Measurements from ENCODE around the gene CAMK4.

CAMK4 gene

DNA sequence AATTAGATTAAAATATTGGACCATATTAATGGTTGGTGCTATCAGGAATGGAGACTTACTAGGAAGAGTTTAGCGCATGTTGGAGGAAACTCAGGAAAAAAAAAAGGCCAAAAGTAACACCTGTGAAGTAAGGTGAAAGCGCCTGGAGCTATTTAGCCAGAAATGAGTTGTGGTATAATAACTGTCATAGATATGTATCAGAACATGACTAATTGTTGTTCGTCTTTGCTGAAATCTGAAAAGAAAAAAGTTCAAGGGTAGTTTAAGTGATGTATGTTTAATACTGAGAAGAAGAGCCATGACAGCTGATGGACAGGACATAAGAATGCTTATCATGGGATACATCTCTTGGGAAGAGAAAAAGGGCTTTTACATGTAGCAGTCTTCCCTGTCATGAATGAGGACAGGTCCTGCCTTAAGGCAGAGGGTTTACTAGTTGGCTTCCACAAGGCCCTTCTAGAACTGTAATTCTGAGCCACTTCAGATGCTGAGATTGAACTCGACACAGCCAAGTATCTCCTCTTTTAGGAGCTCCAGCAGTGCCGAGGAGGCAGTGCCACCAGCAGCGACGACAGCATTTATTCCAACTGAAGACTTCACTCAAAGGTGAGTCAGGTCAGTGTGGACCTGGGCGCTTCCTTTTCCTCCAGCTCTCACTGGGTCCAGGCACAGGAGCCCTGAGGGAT, 940 bp upstream of the CAMK4 start:
- peaks cover 29% of the 10 kb centered on the region for H3K36me3 Mint-ChIP-seq
- no peak for DNase-seq
- H3K27ac Mint-ChIP-seq = peak overlapping the region; percentile 79
- no peaks in the 10 kb centered on the region for H3K9me3 Mint-ChIP-seq
- CTCF ChIA-PET = interaction anchor here (0.7 to 7.4 kb wide), 10 partner anchors 14 to 67 kb away, joined by 3 to 60 read pairs (median 4); no protein-coding TSS in a partner anchor
- peak overlapping the region; percentile 98 for H3K4me3 Mint-ChIP-seq
- H3K4me1 Mint-ChIP-seq = peaks cover 22% of the 10 kb centered on the region
- no peaks in the 10 kb centered on the region for H3K27me3 Mint-ChIP-seq

DNA sequence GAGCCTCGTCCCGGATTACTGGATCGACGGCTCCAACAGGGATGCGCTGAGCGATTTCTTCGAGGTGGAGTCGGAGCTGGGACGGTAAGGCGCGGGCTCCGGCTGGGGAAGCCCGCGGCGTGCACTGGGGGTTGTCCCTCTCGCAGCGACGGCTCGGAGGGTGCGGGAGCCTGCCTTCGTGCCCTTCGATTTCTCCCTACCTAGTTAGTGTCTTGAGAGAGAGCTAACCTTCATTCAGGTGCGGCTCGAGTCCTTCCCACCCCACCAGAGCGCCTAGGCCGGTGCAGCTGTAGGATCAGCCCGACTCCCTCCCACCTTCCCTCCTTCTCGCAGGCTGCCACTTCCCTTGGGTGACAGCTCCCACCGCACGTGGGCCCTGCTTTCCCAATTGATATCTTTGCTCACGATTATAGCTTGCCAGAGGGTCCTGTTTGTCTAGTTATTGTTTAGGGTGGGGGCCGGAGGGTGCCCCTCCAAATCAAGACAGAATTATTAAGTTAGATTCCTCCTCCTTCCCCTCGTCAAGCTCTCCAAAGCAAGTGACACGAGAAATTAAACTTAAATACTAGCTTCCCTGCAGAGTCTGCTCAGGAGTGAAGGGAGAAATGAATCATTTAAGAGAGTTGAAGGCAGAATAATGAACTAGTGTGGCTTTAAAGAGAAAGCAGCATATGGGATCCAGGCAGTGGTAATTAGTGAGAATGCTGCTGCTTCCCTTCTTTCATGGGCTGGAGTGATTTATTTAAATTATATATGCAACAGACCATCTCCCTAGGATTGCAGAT, 569 bp downstream of the CAMK4 start:
- H3K36me3 Mint-ChIP-seq = peaks cover 37% of the 10 kb centered on the region
- CTCF ChIA-PET = interaction anchor here (4.1 to 7.4 kb wide), 3 partner anchors 12 to 64 kb away, joined by 15 to 60 read pairs (median 40); no protein-coding TSS in a partner anchor
- no peaks in the 10 kb centered on the region for H3K27me3 Mint-ChIP-seq
- H3K4me1 Mint-ChIP-seq = peaks cover 37% of the 10 kb centered on the region
- no peaks in the 10 kb centered on the region for H3K9me3 Mint-ChIP-seq
- H3K4me3 Mint-ChIP-seq = peak overlapping the region; percentile 98
- DNase-seq = no peak
- peak overlapping the region; percentile 92 for H3K27ac Mint-ChIP-seq

DNA sequence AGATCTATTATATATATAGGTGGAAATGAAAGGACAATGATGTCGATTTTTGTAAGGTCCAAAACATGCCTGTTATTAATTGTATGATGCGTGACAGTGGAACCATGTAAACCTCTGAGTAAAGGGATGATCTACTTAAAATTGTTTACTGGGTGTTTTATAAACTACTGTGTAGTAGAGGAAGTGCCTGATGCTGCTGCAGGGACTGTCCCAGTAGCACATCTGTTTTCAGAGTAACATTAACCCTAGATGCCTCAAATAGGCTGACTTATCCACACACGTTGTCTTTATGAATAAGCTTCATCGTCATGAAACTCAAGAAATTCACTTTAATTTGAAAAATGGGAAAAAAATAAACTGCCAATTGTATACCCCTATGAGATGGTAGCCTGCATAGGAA, 1.7 kb downstream of the CAMK4 start:
- no peaks in the 10 kb centered on the region for H3K27me3 Mint-ChIP-seq
- CTCF ChIA-PET = interaction anchor here (1.9 to 7.4 kb wide), 3 partner anchors 11 to 52 kb away, joined by 6 to 60 read pairs (median 40); no protein-coding TSS in a partner anchor
- peaks cover 47% of the 10 kb centered on the region for H3K4me1 Mint-ChIP-seq

GRCh38 chr5:111226556-111226955, 2.4 kb downstream of the CAMK4 start:
- Mint-ChIP-seq H3K4me3 (peak overlapping the region; percentile 98), H3K9me3 (no peaks in the 10 kb centered on the region), H3K36me3 (peaks cover 45% of the 10 kb centered on the region), H3K27ac (peak overlapping the region; percentile 92), H3K4me1 (peaks cover 52% of the 10 kb centered on the region), H3K27me3 (no peaks in the 10 kb centered on the region)
- DNase-seq = no peak
- CTCF ChIA-PET = interaction anchor here (1.9 to 7.4 kb wide), 3 partner anchors 10 to 51 kb away, joined by 6 to 60 read pairs (median 40); no protein-coding TSS in a partner anchor

More for the DNA sequence above, 1.7 kb downstream of the CAMK4 start:
- no peak for DNase-seq
- Mint-ChIP-seq H3K36me3 (peaks cover 40% of the 10 kb centered on the region), H3K27ac (peak overlapping the region; percentile 92), H3K9me3 (no peaks in the 10 kb centered on the region), H3K4me3 (peak overlapping the region; percentile 98)

DNA sequence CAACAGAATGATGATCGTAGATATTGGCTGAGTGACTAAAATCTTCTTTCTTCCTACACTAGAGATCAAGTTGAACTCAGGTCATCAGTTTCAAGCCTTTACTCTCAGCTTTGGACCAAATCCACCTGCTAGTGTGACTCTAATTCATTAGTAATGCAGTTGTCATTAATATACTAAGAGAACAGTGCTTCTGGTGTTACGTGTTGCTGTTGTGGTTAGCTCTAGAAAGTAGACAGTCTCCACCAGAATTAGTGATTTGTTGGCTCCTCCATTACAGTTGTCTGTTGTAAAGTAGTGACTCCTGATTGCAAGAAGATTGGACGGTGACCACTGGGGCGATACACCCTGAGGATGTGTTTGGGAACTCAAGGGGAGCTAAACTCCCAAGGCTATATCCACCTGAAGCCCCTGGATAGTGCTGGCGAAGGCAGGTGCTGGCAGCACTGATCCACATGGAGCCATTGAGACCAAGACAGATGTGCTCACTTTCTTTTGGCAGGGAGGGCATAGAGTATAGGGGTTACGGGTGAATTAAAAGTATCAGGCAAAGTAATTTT, 3.1 kb downstream of the CAMK4 start:
- peaks cover 58% of the 10 kb centered on the region for H3K4me1 Mint-ChIP-seq
- CTCF ChIA-PET = interaction anchor here (1.9 to 7.4 kb wide), 3 partner anchors 10 to 51 kb away, joined by 6 to 60 read pairs (median 40); no protein-coding TSS in a partner anchor
- H3K4me3 Mint-ChIP-seq = peak overlapping the region; percentile 76
- no peak for DNase-seq
- H3K9me3 Mint-ChIP-seq = no peaks in the 10 kb centered on the region
- H3K27ac Mint-ChIP-seq = peak overlapping the region; percentile 92
- peaks cover 47% of the 10 kb centered on the region for H3K36me3 Mint-ChIP-seq
- H3K27me3 Mint-ChIP-seq = no peaks in the 10 kb centered on the region

- peak overlapping the region; percentile 92 for H3K27ac Mint-ChIP-seq
- peak overlapping the region; percentile 76 for H3K4me3 Mint-ChIP-seq
- no peaks in the 10 kb centered on the region for H3K9me3 Mint-ChIP-seq
- peak; percentile 56 for DNase-seq
- CTCF ChIA-PET = interaction anchor here (6.3 to 7.4 kb wide), 2 partner anchors 9 to 50 kb away, joined by 40 to 60 read pairs; no protein-coding TSS in a partner anchor
- no peaks in the 10 kb centered on the region for H3K27me3 Mint-ChIP-seq
- H3K4me1 Mint-ChIP-seq = peaks cover 63% of the 10 kb centered on the region
- peaks cover 49% of the 10 kb centered on the region for H3K36me3 Mint-ChIP-seq
These were observed 3.6 kb downstream of the CAMK4 start for GRCh38 chr5:111227801-111228200.

- no peaks in the 10 kb centered on the region for H3K27me3 Mint-ChIP-seq
- CTCF ChIA-PET = interaction anchor here (0.7 to 2.0 kb wide), 3 partner anchors 9 to 59 kb away, joined by 3 to 6 read pairs (median 6); no protein-coding TSS in a partner anchor
- peak overlapping the region; percentile 81 for H3K4me3 Mint-ChIP-seq
- H3K4me1 Mint-ChIP-seq = peaks cover 64% of the 10 kb centered on the region
- no peaks in the 10 kb centered on the region for H3K9me3 Mint-ChIP-seq
- H3K27ac Mint-ChIP-seq = peak overlapping the region; percentile 100
- no peak for DNase-seq
- H3K36me3 Mint-ChIP-seq = peaks cover 52% of the 10 kb centered on the region
These were observed 4.5 kb downstream of the CAMK4 start for GRCh38 chr5:111228520-111229220.

DNA sequence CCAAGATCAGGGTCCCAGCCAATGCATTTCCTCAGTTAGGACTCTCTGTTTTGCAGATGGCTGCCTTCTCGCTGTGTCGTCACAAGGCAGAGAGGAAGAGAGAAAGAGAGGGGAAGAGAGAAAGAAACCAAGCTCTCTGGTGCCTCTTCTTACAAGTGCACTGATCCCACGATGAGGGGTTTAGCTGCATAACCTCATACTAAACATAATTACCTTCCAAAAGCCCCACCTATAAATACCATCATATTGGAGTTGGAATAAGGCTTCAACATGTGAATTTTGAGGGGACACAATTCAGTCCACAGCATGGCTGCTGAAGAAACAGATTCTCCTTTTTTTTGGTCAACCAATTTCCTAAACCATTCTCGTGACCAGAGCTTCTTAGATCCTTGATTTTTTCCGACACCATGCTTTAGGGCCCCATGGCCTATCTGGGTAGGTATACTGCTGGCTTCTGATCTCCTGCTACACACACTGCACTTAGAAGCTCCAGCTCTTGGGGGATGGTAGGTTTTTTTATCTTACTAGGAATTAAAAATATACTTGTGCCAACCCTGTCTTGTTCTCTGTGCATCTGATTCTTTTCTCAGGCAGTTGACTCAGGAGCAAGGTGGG, 5.1 kb downstream of the CAMK4 start:
- Mint-ChIP-seq H3K4me3 (peak overlapping the region; percentile 81), H3K27me3 (no peaks in the 10 kb centered on the region), H3K36me3 (peaks cover 54% of the 10 kb centered on the region), H3K4me1 (peaks cover 67% of the 10 kb centered on the region), H3K27ac (peak overlapping the region; percentile 100), H3K9me3 (no peaks in the 10 kb centered on the region)
- peak; percentile 50 for DNase-seq
- CTCF ChIA-PET = interaction anchor here (0.7 to 2.1 kb wide), 4 partner anchors 8 to 59 kb away, joined by 3 to 12 read pairs (median 6); no protein-coding TSS in a partner anchor

- CTCF ChIA-PET = interaction anchor here (1.2 to 2.1 kb wide), 5 partner anchors 8 to 48 kb away, joined by 3 to 12 read pairs (median 6); no protein-coding TSS in a partner anchor
- H3K27ac Mint-ChIP-seq = peak overlapping the region; percentile 100
- DNase-seq = no peak
- no peaks in the 10 kb centered on the region for H3K27me3 Mint-ChIP-seq
- peaks cover 75% of the 10 kb centered on the region for H3K4me1 Mint-ChIP-seq
- peak overlapping the region; percentile 81 for H3K4me3 Mint-ChIP-seq
- H3K9me3 Mint-ChIP-seq = no peaks in the 10 kb centered on the region
- peaks cover 55% of the 10 kb centered on the region for H3K36me3 Mint-ChIP-seq
These were observed 6.0 kb downstream of the CAMK4 start for GRCh38 chr5:111229871-111230810.

- peaks cover 51% of the 10 kb centered on the region for H3K36me3 Mint-ChIP-seq
- no peak for DNase-seq
- peaks cover 83% of the 10 kb centered on the region for H3K4me1 Mint-ChIP-seq
- peak overlapping the region; percentile 100 for H3K27ac Mint-ChIP-seq
- no peaks in the 10 kb centered on the region for H3K27me3 Mint-ChIP-seq
- CTCF ChIA-PET = interaction anchor here (1.2 to 2.1 kb wide), 3 partner anchors 8 to 47 kb away, joined by 3 to 12 read pairs (median 4); no protein-coding TSS in a partner anchor
- H3K9me3 Mint-ChIP-seq = no peaks in the 10 kb centered on the region
- peak overlapping the region; percentile 55 for H3K4me3 Mint-ChIP-seq
These were observed 6.9 kb downstream of the CAMK4 start for GRCh38 chr5:111231119-111231518.

GRCh38 chr5:111232311-111233051, 8.3 kb downstream of the CAMK4 start:
- Mint-ChIP-seq H3K27me3 (no peaks in the 10 kb centered on the region), H3K9me3 (no peaks in the 10 kb centered on the region), H3K4me3 (peak overlapping the region; percentile 68), H3K4me1 (peaks cover 89% of the 10 kb centered on the region), H3K27ac (peak overlapping the region; percentile 91), H3K36me3 (peaks cover 49% of the 10 kb centered on the region)
- DNase-seq = no peak
- CTCF ChIA-PET = no interaction called here

DNA sequence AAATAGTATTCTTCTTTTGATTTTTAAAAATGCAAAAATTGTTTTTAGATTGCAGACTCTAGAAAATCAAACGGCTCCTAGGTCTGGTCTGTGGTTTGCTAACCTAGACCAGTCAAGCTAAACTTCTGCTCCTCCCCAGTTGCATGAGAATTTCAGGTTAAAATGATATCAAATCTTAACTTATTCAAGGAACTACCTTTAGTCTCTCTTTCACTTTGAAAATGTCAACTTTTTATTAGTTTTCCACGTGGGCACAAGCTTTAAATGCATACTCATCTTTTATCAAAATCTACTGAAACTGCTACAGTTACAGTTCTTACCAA, 8.8 kb downstream of the CAMK4 start:
- Mint-ChIP-seq H3K27ac (peak overlapping the region; percentile 91), H3K4me3 (peak overlapping the region; percentile 68), H3K4me1 (peaks cover 89% of the 10 kb centered on the region), H3K9me3 (no peaks in the 10 kb centered on the region), H3K27me3 (no peaks in the 10 kb centered on the region), H3K36me3 (peaks cover 47% of the 10 kb centered on the region)
- CTCF ChIA-PET = no interaction called here
- DNase-seq = no peak

Data from activated naive CD4-positive, alpha-beta T cell treated with anti-CD3 and anti-CD28 coated beads, Interleukin-2, amount 10 ng/mL, durations not matched to agents 7 days and 5 days (primary cell).